Activated T-helper 1 cell treated with anti-CD3 and anti-CD28 coated beads, Interleukin-12 subunit alpha, Interleukin-12 subunit beta, Interleukin-2, Interleukin-4 antibody, amounts not matched to agents 30 ng/mL and 10 ng/mL and 1 ng/mL, durations not matched to agents 14 hours and 24 hours and 36 hours (primary cell): ENCODE results near the gene KRTAP23-1. TPM values are rescaled to one million over a fixed set of nuclear protein-coding genes. Genes with fewer than 3 reads are reported as not detected.

ENCODE experiments used
- total RNA-seq: library from RNA; stranded (reverse); gene quantifications from 2 replicates; pipeline ENCODE4 v1.2.3, GENCODE V29; 2022

KRTAP23-1 gene
- total RNA-seq, 1 donor from 2014 or later: not detected

Other genes starting within 250 kb of the KRTAP23-1 start
- gene CLDN17, start 181.8 kb downstream of the KRTAP23-1 start, total RNA-seq: not detected in 2 replicates
- gene CLDN8, start 132.5 kb downstream of the KRTAP23-1 start, total RNA-seq: not detected in 2 replicates
- not detected in 2 replicates for gene KRTAP24-1, start 65.7 kb downstream of the KRTAP23-1 start, total RNA-seq
- not detected in 2 replicates for gene KRTAP25-1, start 59.1 kb downstream of the KRTAP23-1 start, total RNA-seq
- not detected in 2 replicates for gene KRTAP26-1, start 28.3 kb downstream of the KRTAP23-1 start, total RNA-seq
- not detected in 2 replicates for gene KRTAP27-1, start 10.9 kb downstream of the KRTAP23-1 start, total RNA-seq
- not detected in 2 replicates for gene KRTAP13-2, start 23.7 kb upstream of the KRTAP23-1 start, total RNA-seq
- not detected in 2 replicates for gene KRTAP13-1, start 47.4 kb upstream of the KRTAP23-1 start, total RNA-seq
- not detected in 2 replicates for gene KRTAP13-3, start 77.3 kb upstream of the KRTAP23-1 start, total RNA-seq
- not detected in 2 replicates for gene KRTAP13-4, start 81.6 kb upstream of the KRTAP23-1 start, total RNA-seq
- not detected in 2 replicates for gene KRTAP15-1, start 91.7 kb upstream of the KRTAP23-1 start, total RNA-seq
- not detected in 2 replicates for gene KRTAP19-1, start 131.8 kb upstream of the KRTAP23-1 start, total RNA-seq
- not detected in 2 replicates for gene KRTAP19-2, start 138.8 kb upstream of the KRTAP23-1 start, total RNA-seq
- gene KRTAP19-3, start 143.4 kb upstream of the KRTAP23-1 start, total RNA-seq: not detected in 2 replicates
- not detected in 2 replicates for gene KRTAP19-4, start 148.6 kb upstream of the KRTAP23-1 start, total RNA-seq
- not detected in 2 replicates for gene KRTAP19-5, start 153.5 kb upstream of the KRTAP23-1 start, total RNA-seq
- not detected in 2 replicates for gene KRTAP19-6, start 193.3 kb upstream of the KRTAP23-1 start, total RNA-seq
- not detected in 2 replicates for gene KRTAP19-7, start 212.7 kb upstream of the KRTAP23-1 start, total RNA-seq
- gene KRTAP22-2, start 241.8 kb upstream of the KRTAP23-1 start, total RNA-seq: not detected in 2 replicates
- not detected in 2 replicates for gene KRTAP6-3, start 243.8 kb upstream of the KRTAP23-1 start, total RNA-seq